ENCODE results near the gene ZNF117.

GRCh38 chr7:65002972-65003585, 12.2 kb upstream of the ZNF117 start:
- TF ChIP-seq CTCF (IDR thresholded peaks at IDR 0.05) (no peak), EP300 (IDR thresholded peaks at IDR 0.05) (no peak), POLR2AphosphoS5 (IDR thresholded peaks at IDR 0.05) (no peak)
